ENCODE data around the gene SPINT2.
A peak's percentile ranks its signal among the peaks of the same experiment; 100 is the strongest.
"Not testable (repeated sequence)": the region's sequence is repeated elsewhere in the genome, so short reads cannot be mapped to it uniquely, and the experiment has no call there.

Gene SPINT2

GRCh38 chr19:38324431-38324830 lies 60.1 kb downstream of the SPINT2 start:
- no peak for DNase-seq

GRCh38 chr19:38326591-38326990 lies 62.2 kb downstream of the SPINT2 start:
- DNase-seq: no peak

GRCh38 chr19:38329651-38330050 lies 65.3 kb downstream of the SPINT2 start:
- DNase-seq: no peak

- no peak for DNase-seq
These were observed 67.4 kb downstream of the SPINT2 start for GRCh38 chr19:38331728-38332127.

- no peak for DNase-seq
These were observed 68.9 kb downstream of the SPINT2 start for GRCh38 chr19:38333245-38333644.

GRCh38 chr19:38335949-38336637 lies 71.7 kb downstream of the SPINT2 start:
- DNase-seq: peak; percentile 96 to 97

- DNase-seq: peak; percentile 97 to 98
These were observed 72.4 kb downstream of the SPINT2 start for GRCh38 chr19:38336638-38337359.

GRCh38 chr19:38337360-38337653 lies 72.9 kb downstream of the SPINT2 start:
- no peak for DNase-seq

GRCh38 chr19:38339011-38339410 lies 74.6 kb downstream of the SPINT2 start:
- not testable (repeated sequence) for DNase-seq

GRCh38 chr19:38340927-38341326 lies 76.6 kb downstream of the SPINT2 start:
- DNase-seq: no peak

Data from activated CD4-positive, alpha-beta T cell treated with anti-CD3 and anti-CD28 coated beads, Interleukin-2, amount 50 U/mL, for 48 hours (primary cell).